Measurements from ENCODE around the gene VSIG4.

DNA sequence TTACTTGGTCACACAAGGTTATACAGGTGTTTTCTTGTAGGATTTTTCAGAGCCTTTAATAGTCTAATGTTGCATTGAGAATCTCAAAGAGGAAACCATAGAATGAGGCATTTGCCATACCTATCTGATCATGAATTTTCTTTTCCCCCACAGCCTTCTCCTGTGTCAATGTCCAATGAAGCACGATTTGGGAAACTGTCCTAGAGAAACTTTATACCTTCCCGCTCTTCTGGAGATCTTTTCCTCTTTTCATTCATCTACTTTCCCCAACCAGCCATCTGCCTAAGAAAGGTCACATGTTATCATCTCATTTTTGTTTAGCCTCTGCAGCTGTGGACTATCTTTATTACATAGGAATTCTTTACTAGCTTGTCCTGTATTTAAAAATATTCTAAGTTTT is 19.9 kb downstream of the VSIG4 start:
- TF ChIP-seq, protein P1, sequence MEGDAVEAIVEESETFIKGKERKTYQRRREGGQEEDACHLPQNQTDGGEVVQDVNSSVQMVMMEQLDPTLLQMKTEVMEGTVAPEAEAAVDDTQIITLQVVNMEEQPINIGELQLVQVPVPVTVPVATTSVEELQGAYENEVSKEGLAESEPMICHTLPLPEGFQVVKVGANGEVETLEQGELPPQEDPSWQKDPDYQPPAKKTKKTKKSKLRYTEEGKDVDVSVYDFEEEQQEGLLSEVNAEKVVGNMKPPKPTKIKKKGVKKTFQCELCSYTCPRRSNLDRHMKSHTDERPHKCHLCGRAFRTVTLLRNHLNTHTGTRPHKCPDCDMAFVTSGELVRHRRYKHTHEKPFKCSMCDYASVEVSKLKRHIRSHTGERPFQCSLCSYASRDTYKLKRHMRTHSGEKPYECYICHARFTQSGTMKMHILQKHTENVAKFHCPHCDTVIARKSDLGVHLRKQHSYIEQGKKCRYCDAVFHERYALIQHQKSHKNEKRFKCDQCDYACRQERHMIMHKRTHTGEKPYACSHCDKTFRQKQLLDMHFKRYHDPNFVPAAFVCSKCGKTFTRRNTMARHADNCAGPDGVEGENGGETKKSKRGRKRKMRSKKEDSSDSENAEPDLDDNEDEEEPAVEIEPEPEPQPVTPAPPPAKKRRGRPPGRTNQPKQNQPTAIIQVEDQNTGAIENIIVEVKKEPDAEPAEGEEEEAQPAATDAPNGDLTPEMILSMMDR (IDR thresholded peaks at IDR 0.05), result no peak
- no peak for TF ChIP-seq EP300 (IDR thresholded peaks at IDR 0.05)

All from stomach (tissue), 4 donors.